Ammon's horn (tissue), 1 donor: ENCODE data around the gene KRTAP5-3.
"Not testable (repeated sequence)": the region's sequence is repeated elsewhere in the genome, so short reads cannot be mapped to it uniquely, and the experiment has no call there.

ENCODE experiments used
- DNase-seq: peaks from one replicate; pipeline ENCODE4 v3.0.0-alpha.2; 2016; ENCODE audit warnings: low spot score

Gene KRTAP5-3

DNA sequence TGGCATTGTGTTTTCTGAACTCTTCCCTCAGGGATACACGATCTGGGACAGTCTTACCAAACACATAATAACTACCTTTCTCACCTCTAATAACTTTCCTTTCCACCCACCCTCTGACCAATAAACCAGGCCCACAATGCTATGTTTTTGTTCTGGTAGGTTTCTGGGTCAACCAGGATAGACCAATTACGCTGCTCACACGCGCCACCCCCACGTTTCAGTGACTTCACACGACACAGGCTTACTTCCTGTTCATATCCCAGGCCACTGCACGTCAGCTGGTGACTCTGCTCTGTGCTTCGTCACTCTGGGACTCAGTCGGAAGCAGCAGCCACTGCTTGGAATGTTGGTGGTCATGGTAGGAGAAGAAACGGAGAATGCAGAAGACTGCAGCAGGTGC lies 11.2 kb upstream of the KRTAP5-3 start:
- DNase-seq: no peak

DNA sequence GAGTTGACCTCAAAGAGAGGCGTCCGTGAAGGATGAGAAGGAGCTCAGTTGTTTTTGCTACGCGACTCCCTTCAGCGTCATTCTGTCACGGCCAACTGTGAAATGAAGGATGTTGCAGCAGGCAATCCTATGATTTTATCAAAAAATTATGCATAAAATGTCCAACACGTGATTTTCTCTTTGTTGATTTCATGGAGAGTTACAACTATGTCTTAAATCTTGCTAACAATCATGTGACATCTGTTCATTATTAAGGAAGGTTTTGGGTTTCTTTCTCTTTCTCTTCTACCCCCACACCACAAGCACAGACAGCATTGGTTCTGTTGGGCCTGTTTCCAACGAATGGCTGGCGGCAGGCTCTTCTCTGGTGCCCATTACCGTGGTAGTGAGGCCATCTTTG lies 10.0 kb upstream of the KRTAP5-3 start:
- DNase-seq: no peak

DNA sequence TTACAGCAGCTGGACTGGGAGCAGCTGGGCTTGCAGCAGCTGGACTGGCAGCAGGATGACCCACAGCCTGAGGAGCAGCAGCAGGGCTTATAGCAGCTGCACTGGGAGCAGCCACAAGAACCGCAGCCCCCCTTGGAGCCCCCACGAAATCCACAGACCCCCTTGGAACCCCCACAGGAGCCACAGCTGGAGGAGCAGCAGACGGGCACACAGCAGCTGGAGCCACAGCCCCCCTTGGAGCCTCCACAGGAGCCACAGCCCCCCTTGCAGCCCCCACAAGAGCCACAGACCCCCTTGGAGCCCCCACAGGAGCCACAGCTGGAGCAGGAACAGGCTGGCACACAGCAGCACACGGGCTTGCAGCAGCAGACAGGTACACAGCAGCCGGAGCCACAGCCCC lies 362 bp downstream of the KRTAP5-3 start:
- not testable (repeated sequence) for DNase-seq

DNA sequence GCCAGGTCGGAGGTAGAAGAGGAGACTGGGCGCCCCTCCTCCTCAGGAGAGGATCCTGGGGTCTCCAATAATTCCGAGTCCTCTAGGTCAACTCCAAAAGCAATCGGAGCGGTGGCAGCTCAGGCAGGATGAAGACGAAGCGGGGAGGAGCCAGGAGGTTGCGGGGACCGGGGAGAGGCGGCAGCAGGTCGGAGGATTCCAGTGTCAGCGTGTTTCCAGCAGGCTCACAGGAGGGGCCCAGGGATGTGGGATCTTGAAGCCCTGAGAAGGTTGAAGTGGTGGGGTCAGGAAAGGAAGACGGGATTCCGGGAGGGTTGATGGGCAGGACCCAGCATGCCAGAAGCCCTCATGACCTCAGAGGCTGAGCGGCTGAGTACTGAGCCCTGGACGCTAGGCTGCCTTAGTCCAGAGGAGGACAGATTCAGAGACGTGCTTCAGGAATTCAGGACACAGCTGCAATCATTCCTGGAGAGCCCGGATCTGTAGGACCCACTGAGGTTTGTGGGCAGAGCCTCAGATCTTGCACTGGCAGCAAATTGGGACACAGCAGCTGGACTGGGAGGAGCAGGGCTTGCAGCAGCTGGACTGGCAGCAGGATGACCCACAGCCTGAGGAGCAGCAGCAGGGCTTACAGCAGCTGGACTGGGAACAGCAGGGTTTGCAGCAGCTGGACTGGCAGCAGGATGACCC lies 962 bp downstream of the KRTAP5-3 start:
- DNase-seq: not testable (repeated sequence)

DNA sequence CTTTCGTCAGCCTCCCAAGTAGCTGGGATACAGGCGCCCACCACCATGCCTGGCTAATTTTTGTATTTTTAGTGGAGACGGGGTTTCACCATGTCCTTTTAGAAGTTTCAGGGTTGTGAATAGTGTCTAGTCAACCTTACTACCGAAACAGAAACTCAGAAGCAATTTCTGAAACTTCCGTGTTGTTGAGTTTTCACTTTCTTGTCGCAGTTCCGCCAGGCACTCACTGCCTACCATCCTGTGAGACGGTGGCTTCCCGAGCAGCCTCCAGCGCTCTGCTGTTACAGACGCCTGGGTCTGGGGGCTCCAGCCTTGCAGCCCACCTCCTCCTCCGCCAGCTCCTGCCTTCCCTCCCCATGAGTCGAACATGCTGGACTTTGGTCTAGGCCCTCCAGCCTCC lies 2.3 kb downstream of the KRTAP5-3 start:
- not testable (repeated sequence) for DNase-seq

DNA sequence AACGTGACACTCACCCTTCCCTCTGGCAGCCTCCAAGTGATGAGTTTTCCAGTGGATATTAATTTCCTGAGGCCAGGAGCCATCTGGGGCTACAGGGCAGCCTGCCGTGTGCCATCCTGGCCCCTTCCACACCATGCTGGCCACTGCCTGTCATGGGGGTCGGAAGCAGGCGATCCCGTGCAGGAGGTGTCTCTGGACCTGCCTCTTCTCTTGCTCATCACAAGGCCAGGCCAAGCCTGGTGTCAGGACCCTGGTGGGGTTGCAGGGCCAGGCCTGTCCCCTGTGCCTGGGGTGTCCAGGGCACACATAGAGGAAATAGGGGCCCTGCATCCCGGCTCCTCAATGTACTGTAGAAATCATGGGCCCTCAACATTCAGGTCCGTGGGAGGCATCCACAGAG lies 3.6 kb downstream of the KRTAP5-3 start:
- DNase-seq: no peak

DNA sequence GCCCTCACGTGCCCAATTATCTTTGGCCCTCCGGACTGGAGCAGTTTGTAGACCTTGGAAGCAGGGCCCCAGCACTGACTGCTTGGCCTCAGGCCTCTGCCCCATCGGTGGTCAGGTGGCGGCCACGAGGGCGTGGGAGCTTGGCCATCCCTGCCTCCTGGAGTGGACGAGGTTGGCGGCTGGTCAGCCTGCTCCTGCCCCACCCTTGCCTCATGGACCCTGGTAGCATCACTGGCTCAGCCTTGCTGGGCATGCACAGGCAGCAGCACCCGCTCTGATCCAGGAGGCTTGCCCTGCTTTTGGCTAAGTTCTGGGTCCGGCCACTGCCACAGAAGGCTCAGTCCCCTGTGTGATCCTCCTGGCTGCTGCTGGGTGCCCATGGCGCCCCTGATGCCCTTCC lies 4.1 kb downstream of the KRTAP5-3 start:
- DNase-seq: no peak

DNA sequence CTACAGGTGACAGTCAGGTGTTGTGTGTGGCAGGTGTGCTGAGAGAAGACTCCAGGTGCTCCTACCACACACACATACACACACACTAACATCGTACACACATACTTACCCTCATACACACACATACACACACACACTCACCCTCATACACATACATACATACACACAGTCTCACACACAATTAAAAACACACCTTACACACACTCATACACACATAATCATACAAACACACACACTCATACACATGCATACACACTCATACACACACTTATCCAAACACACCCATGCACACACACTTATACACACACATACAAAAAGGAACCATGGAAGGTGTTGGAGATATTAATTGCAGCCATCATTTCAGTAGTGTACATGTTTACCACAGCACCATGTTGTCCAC lies 4.6 kb downstream of the KRTAP5-3 start:
- no peak for DNase-seq

DNA sequence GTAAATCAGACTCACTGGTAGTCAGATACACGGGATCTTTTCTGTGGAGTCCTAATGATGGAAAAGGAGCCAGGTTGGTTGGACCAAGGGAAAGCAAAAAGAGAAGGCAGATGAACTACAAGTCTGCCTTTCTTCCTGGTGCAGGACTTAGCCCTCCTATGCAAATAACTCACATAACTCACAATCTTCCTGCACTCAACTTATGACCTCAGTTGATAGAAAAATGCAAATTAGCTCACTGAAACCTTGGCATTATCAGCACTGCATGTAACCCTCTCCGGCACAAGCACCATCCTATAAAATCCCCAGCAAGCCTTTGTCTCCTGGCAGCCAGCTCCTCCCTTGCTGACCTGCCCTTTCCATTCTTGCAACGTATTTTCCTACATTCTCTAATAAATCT lies 6.6 kb downstream of the KRTAP5-3 start:
- DNase-seq: not testable (repeated sequence)

DNA sequence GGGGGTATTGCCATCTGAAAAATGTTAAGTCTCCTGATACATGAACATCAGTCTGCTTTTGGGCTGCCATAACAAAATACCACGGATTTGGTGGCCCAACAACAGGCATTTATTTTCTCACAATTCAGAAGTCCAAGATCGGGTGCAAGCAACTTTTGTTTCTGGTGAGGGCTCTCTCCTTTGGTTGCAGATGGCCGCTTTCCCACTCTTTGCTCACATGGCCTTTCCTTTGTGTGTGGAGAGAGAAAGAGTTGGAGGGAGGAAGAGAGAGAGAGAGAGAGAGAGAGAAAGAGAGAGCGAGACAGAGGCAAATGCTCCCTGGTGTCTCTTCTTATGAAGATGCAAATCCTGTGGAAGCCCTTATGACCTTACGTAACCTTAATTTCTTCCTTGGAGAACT lies 7.6 kb downstream of the KRTAP5-3 start:
- DNase-seq: peak; percentile 43

DNA sequence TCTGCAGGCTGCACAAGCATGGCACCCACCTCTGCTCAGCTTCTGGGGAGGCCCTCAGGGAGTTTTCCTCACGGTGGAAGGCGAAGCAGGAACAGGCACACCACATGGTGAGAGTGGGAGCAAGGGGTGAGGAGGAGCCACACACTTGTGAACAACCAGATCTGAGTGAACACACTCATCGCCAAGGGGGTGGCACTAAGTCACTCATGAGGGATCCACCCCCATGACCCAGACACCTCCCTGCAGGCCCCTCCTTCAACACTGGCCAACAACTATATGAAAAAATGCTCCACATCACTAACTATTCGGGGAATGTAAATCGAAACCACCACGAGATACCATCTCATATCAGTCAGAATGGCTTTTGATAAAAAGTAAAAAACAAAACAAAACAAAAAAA lies 9.4 kb downstream of the KRTAP5-3 start:
- DNase-seq: no peak

DNA sequence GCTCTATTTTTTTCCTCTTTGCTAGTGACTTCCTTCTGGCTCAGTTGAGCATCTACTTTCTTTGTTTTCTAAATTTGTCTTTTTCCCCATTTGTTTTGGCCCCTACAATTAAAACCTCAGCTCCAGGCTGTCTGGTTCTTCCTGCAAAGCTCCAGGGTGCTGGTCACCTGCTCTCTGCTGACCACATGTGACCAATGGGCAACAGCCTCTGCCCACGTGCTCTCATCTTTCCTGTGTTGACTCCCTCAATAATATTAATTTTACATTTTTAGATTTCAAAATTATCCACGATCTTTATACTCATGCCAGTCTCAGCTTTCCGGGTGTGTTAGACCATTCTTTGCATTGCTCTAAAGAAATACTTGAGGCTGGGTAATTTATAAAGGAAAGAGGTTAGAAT lies 9.9 kb downstream of the KRTAP5-3 start:
- DNase-seq: not testable (repeated sequence)

DNA sequence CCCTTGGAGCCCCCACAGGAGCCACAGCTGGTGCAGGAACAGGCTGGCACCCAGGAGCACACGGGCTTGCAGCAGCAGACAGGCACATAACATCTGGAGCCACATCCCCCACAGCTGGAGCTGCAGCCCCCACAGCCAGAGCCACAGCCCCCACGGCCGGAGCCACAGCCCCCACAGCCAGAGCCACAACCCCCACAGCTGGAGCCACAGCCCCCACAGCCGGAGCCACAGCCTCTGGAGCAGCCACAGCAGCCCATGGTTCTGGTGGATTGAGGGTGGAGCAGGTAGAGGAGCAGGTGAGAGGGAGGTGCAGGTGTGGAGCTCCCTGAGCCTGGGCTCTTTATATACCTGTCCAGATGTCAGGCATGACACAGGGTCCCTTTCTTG lies 10.3 kb downstream of the KRTAP5-3 start, which contains the start of gene KRTAP5-2:
Gene KRTAP5-2 (minus strand): TSS at position 301 of the 387 bp plus-strand sequence. CDS start 44 bp downstream, at position 257.
- no peak for DNase-seq

DNA sequence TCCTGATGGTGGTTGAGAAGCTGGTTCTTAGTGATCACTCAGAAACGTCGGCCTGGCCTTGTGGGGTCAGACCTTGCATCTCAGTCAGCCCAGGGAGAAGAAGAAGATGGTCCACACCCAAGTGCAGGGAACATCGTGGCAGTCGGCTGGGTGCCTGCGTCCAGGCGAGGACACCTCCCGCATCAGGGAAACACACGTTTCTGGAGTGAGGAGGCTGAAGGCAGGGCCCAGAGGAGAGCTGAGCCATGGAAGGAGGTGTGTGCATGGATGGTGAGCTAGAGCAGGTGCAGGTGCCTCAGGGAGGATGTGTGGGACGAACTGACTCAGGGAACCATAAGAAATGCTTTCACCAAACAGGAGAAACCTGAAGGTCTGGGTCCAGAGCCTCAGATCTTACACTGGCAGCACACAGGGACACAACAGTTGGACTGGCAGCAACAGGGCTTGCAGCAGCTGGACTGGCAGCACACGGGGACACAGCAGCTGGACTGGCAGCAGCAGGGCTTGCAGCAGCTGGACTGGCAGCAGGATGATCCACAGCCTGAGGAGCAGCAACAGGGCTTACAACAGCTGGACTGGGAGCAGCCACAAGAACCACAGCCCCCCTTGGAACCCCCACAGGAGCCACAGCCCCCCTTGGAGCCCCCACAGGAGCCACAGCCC lies 10.8 kb downstream of the KRTAP5-3 start:
- no peak for DNase-seq

DNA sequence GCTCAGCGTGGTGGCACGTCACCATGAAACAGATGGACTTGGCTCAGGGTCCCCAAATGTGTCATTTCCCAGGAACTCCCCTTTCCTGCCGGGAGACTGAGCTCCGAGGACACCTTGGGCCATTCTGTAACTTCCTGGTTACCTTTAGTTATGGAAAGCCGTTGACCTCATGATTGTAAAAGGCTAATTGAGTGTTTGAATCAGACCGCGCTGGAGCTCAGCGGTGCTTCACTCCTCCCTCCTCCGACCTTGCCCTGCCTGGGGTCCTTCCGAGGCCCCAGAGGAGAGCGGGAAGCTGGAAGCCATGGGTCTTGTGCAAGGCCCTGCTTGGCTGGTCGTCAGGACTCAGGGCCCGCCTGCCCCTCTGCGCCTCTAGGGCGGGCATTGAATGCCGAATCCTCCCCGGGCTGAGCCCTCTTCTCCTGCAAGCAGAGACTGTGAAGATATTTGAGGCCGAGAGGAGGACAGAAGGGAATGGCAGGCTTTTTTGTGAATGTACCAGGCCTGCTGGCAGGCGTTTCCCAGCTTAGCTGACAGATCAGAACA lies 11.6 kb downstream of the KRTAP5-3 start:
- not testable (repeated sequence) for DNase-seq

DNA sequence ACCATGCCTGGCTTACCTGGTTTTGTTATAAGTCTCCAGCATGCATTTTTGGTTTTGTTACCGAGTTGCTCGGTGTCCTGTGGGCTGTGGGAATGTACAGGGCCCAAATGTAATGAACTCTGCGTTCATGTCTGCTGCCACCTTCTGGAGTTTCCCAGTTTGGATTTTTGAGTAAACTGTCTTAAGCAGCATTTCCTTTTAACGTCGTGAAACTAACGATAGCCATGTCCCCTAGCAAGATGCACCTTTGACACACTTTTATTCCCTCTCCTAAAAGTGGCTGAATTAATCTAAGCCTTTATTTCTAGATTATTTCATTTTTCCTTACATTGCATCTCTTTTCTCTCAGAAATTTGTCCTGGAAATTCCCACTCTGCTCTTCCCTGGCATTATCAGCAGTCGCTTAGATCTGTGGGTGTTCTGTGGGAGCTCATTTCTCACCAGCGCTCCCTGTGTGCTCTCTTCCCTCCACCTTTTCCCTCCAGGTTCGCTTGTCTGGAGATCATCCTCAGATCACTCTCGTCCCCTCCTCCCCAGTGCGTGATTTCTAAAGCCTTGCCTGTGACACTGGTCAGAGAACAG lies 12.2 kb downstream of the KRTAP5-3 start:
- not testable (repeated sequence) for DNase-seq

DNA sequence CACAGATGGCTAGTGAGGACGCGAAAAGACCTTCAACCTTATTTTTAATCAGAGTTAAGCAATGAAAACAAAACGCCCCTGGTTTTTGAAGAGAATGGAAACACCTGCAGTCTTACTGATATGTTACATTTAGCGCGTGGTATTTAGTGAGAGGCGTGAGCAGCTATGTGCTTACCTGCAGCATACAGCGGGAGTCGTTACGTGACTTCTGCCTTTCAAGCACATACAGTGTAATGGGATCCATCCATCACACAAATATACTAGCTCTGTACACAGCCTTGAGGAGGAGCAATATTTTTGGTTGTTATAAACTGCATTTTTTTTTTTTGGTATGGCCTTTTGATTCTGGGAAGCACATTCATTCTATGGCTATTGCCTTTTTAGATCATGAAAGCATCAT lies 15.6 kb downstream of the KRTAP5-3 start:
- no peak for DNase-seq

DNA sequence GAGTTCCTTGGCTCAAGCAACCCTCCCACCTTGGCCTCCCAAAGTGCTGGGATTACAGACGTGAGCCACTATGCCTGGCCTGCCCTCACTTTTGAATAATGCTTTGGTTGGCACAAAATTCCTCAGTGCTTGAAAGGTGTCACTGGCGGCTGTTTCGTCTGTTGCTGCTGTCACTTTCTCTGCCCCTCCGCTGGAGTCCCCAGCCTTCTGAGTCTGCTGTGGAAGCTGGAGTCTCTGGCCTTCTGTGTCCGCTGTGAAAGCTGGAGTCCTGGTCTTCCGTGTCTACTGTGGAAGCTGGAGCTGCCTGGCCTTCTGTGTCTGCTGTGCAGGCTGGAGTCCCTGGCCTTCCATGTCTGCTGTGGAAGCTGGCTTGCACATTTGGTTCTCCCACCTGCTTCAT lies 18.3 kb downstream of the KRTAP5-3 start:
- DNase-seq: no peak

DNA sequence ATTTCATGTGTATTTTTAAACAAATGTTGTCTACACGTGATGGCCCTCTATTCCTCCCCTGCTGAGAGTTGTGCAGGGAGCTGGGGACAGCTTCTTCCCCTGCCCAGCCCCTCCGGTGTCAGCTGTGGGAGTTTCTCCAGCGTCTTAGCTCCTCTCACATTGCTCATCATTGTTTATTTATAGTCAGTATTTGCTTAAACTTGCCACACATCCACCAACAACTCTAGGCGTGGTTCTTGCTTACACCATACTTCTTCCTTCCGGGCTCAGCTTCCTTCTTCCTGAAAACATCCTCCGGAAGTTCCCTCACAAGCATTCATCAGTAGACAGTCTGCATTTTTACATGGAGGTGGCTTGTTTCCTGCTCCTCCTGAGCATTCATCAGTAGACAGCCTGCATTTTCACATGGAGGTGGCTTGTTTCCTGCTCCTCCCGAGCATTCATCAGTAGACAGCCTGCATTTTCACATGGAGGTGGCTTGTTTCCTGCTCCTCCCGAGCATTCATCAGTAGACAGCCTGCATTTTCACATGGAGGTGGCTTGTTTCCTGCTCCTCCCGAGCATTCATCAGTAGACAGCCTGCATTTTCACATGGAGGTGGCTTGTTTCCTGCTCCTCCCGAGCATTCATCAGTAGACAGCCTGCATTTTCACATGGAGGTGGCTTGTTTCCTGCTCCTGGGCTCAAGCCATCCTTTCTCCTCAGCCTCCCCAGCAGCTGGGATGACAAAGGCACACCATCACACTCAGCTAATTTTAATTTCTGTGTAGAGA lies 18.9 kb downstream of the KRTAP5-3 start:
- not testable (repeated sequence) for DNase-seq

DNA sequence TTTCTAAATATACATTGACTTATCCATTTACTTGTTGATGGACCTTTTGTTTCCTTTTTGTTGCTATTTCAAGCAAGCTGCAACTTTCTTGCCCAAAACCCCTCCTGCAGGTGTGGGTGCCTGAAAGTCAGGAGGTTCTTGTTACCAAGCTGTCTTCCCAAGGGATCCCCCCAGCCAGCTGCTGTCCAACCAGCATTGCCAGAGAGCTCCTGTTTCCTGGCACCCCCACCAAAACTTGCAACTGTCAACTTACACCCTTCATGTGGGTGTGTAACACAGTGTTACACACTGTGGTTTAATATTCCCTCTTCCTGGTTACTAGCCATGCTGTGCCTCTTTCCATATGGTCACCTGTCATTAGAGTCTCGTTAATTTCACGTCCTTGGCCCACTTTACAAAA lies 21.6 kb downstream of the KRTAP5-3 start:
- no peak for DNase-seq

DNA sequence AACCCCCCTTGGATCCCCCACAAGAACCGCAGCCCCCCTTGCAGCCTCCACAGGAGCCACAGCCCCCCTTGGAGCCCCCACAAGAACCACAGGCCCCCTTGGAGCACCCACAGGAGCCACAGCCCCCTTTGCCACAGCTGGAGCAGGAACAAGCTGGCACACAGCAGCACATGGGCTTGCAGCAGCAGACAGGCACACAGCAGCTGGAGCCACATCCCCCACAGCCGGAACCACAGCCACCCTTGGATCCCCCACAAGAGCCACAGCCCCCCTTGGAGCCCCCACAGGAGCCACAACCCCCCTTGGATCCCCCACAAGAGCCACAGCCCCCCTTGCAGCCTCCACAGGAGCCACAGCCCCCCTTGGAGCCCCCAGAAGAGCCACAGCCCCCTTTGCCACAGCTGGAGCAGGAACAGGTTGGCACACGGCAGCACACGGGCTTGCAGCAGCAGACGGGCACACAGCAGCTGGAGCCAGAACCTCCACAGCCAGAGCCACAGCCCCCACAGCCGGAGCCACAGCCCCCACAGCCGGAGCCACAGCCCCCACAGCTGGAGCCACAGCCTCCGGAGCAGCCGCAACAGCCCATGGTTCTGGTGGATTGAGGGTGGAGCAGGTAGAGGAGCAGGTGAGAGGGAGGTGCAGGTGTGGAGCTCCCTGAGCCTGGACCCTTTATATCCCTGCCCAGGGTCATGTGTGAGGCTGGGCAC lies 23.4 kb downstream of the KRTAP5-3 start, which contains the start of gene KRTAP5-1:
Gene KRTAP5-1 (minus strand): TSS at position 623 of the 710 bp plus-strand sequence. CDS start 34 bp downstream, at position 589.
- DNase-seq: not testable (repeated sequence)
